GM23338 (cell line): ENCODE results near the gene SVBP. TPM values are rescaled to one million over a fixed set of nuclear protein-coding genes. Genes with fewer than 3 reads are reported as not detected.

Source experiments
- ATAC-seq: fragments of 200-7000 bp; cut with Tn5 transposase; 3 replicates; pipeline ENCODE4 v1.9.1; 2020
- DNase-seq: peaks from one replicate; pipeline ENCODE4 v3.0.0-alpha.2; 2015; ENCODE audit warnings: low spot score
- H2AFZ ChIP-seq: fragments of 200-600 bp; sonication (generic); 2 replicates; pipeline ENCODE4 v1.8.0; 2016; ENCODE audit warnings: antibody characterized with exemption, mild to moderate bottlenecking, moderate library complexity
- H3F3A ChIP-seq: fragments of 200-600 bp; sonication (generic); replicated peaks from 2 replicates; pipeline ENCODE4 v1.8.0; 2017; ENCODE audit warnings: antibody characterized with exemption, mixed run types, low read depth
- H3K27ac ChIP-seq: fragments of 200-600 bp; sonication (generic); 2 replicates; pipeline ENCODE4 v1.6.1; 2016; ENCODE audit warnings: low read depth
- H3K27me3 ChIP-seq: fragments of 200-600 bp; sonication (generic); 2 replicates; pipeline ENCODE4 v1.8.0; 2016; ENCODE audit warnings: mild to moderate bottlenecking, mixed run types, moderate library complexity; ENCODE audit not compliant: insufficient read depth
- H3K36me3 ChIP-seq: fragments of 200-600 bp; sonication (generic); 2 replicates; pipeline ENCODE4 v1.8.0; 2016; ENCODE audit warnings: mild to moderate bottlenecking; ENCODE audit not compliant: insufficient read depth
- H3K4me1 ChIP-seq: fragments of 200-600 bp; sonication (generic); 2 replicates; pipeline ENCODE4 v1.8.0; 2016; ENCODE audit warnings: mild to moderate bottlenecking, moderate library complexity; ENCODE audit not compliant: insufficient read depth
- H3K4me2 ChIP-seq: fragments of 200-600 bp; sonication (generic); 2 replicates; pipeline ENCODE4 v1.7.1; 2017; ENCODE audit warnings: mixed run types
- H3K4me3 ChIP-seq: fragments of 200-600 bp; sonication (generic); 2 replicates; pipeline ENCODE4 v1.6.1; 2016; ENCODE audit warnings: mixed run types
- H3K79me2 ChIP-seq: fragments of 200-600 bp; sonication (generic); replicated peaks from 2 replicates; pipeline ENCODE4 v1.8.0; 2017; ENCODE audit warnings: mild to moderate bottlenecking; ENCODE audit not compliant: insufficient read depth
- H3K9me2 ChIP-seq: fragments of 200-600 bp; sonication (generic); 2 replicates; pipeline ENCODE4 v1.8.0; 2017; ENCODE audit not compliant: insufficient read depth
- H4K20me1 ChIP-seq: fragments of 200-600 bp; sonication (generic); replicated peaks from 2 replicates; pipeline ENCODE4 v1.8.0; 2017; ENCODE audit warnings: mild to moderate bottlenecking; ENCODE audit not compliant: insufficient read depth
- H3K27ac Mint-ChIP-seq: 2 replicates; pipeline ENCODE4 v1.8.0; 2020; ENCODE audit warnings: inconsistent platforms, mild to moderate bottlenecking, moderate library complexity, mixed read lengths
- H3K27me3 Mint-ChIP-seq: 3 replicates; pipeline ENCODE4 v1.8.0; 2022; ENCODE audit warnings: low read depth, mild to moderate bottlenecking, moderate library complexity, mixed read lengths, inconsistent platforms; ENCODE audit not compliant: insufficient read depth, poor library complexity
- H3K36me3 Mint-ChIP-seq: 3 replicates; pipeline ENCODE4 v1.8.0; 2021; ENCODE audit warnings: low read depth, mild to moderate bottlenecking, inconsistent platforms, moderate library complexity, mixed read lengths
- H3K4me1 Mint-ChIP-seq: 3 replicates; pipeline ENCODE4 v1.8.0; 2020; ENCODE audit warnings: mild to moderate bottlenecking, inconsistent platforms, mixed read lengths
- H3K4me3 Mint-ChIP-seq: 3 replicates; pipeline ENCODE4 v1.8.0; 2021; ENCODE audit warnings: moderate library complexity, mild to moderate bottlenecking, inconsistent platforms, mixed read lengths
- H3K9me3 Mint-ChIP-seq: 3 replicates; pipeline ENCODE4 v1.8.0; 2020; ENCODE audit warnings: moderate library complexity, mild to moderate bottlenecking, inconsistent platforms, mixed read lengths
- CREB1 ChIP-seq: fragments of 250-450 bp; sonication (Bioruptor Pico); IDR thresholded peaks from 2 replicates; pipeline ENCODE4 v1.5.0; 2020; ENCODE audit warnings: low read depth, mild to moderate bottlenecking, moderate library complexity
- CTCF ChIP-seq, 2 experiments: fragments of 200-600 bp in 1 of 2; sonication (generic) in 1 of 2; conservative IDR thresholded peaks; 2 replicates each; pipeline versions ENCODE4 v1.5.1 to v1.6.1; 2016 to 2017; ENCODE audit warnings: antibody characterized with exemption in 2 of 2, low read depth in 2 of 2, mild to moderate bottlenecking in 2 of 2, moderate library complexity in 1 of 2
- EZH2 ChIP-seq: fragments of 200-600 bp; sonication (generic); IDR thresholded peaks from one replicate; pipeline ENCODE4 v1.8.0; 2017; ENCODE audit warnings: antibody characterized with exemption, mild to moderate bottlenecking, low read depth; ENCODE audit not compliant: unreplicated experiment
- polyA plus RNA-seq: library from polyadenylated mRNA; unstranded; fragments of >200 nt; fragmentation: Nextera tagmentation; extraction: Ambion mirVana; gene quantifications from 2 replicates; pipeline ENCODE4 v1.2.1, GENCODE V29; 2016
- total RNA-seq: library from RNA; depleted of rRNA; stranded (reverse); fragments of >200 nt; shearing (Covaris generic); gene quantifications from 2 replicates; pipeline ENCODE4 v1.2.3, GENCODE V29; 2014
- TF ChIP-seq, protein P1 (sequence below): fragments of 250-450 bp; sonication (Bioruptor Pico); IDR thresholded peaks from 2 replicates; pipeline ENCODE4 v1.5.0; 2020; ENCODE audit warnings: mild to moderate bottlenecking, moderate library complexity
- TF ChIP-seq, protein P2 (sequence below): IDR thresholded peaks from one replicate; pipeline ENCODE4 v1.6.1; 2018; ENCODE audit warnings: antibody characterized with exemption; ENCODE audit not compliant: unreplicated experiment

Gene SVBP
- total and polyA plus RNA-seq, 2 experiments from 2014 or later: 22.1 to 82.1 TPM

DNA sequence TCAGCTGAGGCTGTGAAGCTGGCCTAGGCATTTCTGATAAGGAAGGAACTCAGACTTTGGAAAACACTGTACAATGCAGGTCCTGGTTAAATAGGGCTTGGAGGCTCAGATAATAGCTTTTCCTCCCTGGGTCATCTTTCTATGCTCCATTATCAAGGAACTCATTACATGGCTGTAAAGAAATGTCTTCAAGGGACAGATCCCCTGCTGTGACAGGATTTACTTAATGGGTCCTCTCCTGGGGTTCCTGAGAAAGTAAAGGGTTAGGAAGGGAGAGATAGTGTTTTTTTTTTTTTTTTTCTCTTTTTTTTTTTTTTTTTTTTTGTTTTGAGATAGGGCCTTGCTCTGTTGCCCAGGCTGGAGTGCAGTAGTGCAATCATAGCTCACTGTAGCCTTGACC lies 14.1 kb upstream of the SVBP start:
- no peaks in the 10 kb centered on the region for H3K4me1 ChIP-seq
- no peak overlapping the region for H3K4me3 Mint-ChIP-seq
- H3K27me3 Mint-ChIP-seq: peaks cover 14% of the 10 kb centered on the region
- no peaks in the 10 kb centered on the region for H3K4me1 Mint-ChIP-seq
- H3F3A ChIP-seq: no peaks in the 10 kb centered on the region
- H3K36me3 Mint-ChIP-seq: no peaks in the 10 kb centered on the region
- H3K4me3 ChIP-seq: no peak overlapping the region
- H3K27me3 ChIP-seq: no peaks in the 10 kb centered on the region
- no peaks in the 10 kb centered on the region for H3K9me3 Mint-ChIP-seq
- no peak for TF ChIP-seq EZH2
- ATAC-seq (no peak), DNase-seq (no peak)
- H3K36me3 ChIP-seq: no peaks in the 10 kb centered on the region
- H3K9me2 ChIP-seq: no peaks in the 10 kb centered on the region
- H3K79me2 ChIP-seq: no peaks in the 10 kb centered on the region
- H2AFZ ChIP-seq: no peak overlapping the region
- H3K4me2 ChIP-seq: no peak overlapping the region
- H3K27ac Mint-ChIP-seq: no peak overlapping the region
- H3K27ac ChIP-seq: no peak overlapping the region
- H4K20me1 ChIP-seq: no peaks in the 10 kb centered on the region; the same call in 1 of the 2 replicates

DNA sequence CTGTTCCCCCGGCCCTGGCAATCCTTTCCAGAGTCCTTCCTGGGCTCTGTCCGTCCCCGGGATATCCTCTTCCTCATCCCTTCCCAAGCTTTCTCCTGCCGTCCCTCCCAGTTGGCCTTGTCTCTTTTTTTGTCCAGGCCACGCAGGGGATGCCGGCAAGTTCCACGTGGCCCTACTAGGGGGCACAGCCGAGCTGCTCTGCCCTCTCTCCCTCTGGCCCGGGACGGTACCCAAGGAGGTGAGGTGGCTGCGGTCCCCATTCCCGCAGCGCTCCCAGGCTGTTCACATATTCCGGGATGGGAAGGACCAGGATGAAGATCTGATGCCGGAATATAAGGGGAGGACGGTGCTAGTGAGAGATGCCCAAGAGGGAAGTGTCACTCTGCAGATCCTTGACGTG lies 13.4 kb upstream of the SVBP start:
- ATAC-seq (peak; percentile 83), DNase-seq (peak; percentile 54)
- H2AFZ ChIP-seq: no peak overlapping the region
- no peaks in the 10 kb centered on the region for H3K4me1 ChIP-seq
- no peaks in the 10 kb centered on the region for H3K27me3 ChIP-seq
- no peaks in the 10 kb centered on the region for H3K9me3 Mint-ChIP-seq
- TF ChIP-seq CTCF (conservative IDR thresholded peaks at IDR 0.05; ENCODE audit: low read depth in 2 of 2): peak; percentile 39 to 56; a peak in 3 of 4 replicates
- TF ChIP-seq, protein P1, sequence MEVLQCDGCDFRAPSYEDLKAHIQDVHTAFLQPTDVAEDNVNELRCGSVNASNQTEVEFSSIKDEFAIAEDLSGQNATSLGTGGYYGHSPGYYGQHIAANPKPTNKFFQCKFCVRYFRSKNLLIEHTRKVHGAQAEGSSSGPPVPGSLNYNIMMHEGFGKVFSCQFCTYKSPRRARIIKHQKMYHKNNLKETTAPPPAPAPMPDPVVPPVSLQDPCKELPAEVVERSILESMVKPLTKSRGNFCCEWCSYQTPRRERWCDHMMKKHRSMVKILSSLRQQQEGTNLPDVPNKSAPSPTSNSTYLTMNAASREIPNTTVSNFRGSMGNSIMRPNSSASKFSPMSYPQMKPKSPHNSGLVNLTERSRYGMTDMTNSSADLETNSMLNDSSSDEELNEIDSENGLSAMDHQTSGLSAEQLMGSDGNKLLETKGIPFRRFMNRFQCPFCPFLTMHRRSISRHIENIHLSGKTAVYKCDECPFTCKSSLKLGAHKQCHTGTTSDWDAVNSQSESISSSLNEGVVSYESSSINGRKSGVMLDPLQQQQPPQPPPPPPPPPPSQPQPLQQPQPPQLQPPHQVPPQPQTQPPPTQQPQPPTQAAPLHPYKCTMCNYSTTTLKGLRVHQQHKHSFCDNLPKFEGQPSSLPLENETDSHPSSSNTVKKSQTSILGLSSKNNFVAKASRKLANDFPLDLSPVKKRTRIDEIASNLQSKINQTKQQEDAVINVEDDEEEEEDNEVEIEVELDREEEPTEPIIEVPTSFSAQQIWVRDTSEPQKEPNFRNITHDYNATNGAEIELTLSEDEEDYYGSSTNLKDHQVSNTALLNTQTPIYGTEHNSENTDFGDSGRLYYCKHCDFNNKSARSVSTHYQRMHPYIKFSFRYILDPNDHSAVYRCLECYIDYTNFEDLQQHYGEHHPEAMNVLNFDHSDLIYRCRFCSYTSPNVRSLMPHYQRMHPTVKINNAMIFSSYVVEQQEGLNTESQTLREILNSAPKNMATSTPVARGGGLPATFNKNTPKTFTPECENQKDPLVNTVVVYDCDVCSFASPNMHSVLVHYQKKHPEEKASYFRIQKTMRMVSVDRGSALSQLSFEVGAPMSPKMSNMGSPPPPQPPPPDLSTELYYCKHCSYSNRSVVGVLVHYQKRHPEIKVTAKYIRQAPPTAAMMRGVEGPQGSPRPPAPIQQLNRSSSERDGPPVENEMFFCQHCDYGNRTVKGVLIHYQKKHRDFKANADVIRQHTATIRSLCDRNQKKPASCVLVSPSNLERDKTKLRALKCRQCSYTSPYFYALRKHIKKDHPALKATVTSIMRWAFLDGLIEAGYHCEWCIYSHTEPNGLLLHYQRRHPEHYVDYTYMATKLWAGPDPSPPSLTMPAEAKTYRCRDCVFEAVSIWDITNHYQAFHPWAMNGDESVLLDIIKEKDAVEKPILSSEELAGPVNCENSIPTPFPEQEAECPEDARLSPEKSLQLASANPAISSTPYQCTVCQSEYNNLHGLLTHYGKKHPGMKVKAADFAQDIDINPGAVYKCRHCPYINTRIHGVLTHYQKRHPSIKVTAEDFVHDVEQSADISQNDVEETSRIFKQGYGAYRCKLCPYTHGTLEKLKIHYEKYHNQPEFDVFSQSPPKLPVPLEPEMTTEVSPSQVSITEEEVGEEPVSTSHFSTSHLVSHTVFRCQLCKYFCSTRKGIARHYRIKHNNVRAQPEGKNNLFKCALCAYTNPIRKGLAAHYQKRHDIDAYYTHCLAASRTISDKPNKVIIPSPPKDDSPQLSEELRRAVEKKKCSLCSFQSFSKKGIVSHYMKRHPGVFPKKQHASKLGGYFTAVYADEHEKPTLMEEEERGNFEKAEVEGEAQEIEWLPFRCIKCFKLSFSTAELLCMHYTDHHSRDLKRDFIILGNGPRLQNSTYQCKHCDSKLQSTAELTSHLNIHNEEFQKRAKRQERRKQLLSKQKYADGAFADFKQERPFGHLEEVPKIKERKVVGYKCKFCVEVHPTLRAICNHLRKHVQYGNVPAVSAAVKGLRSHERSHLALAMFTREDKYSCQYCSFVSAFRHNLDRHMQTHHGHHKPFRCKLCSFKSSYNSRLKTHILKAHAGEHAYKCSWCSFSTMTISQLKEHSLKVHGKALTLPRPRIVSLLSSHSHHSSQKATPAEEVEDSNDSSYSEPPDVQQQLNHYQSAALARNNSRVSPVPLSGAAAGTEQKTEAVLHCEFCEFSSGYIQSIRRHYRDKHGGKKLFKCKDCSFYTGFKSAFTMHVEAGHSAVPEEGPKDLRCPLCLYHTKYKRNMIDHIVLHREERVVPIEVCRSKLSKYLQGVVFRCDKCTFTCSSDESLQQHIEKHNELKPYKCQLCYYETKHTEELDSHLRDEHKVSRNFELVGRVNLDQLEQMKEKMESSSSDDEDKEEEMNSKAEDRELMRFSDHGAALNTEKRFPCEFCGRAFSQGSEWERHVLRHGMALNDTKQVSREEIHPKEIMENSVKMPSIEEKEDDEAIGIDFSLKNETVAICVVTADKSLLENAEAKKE (CRISPR knock-in tag): no peak
- TF ChIP-seq, protein P2, sequence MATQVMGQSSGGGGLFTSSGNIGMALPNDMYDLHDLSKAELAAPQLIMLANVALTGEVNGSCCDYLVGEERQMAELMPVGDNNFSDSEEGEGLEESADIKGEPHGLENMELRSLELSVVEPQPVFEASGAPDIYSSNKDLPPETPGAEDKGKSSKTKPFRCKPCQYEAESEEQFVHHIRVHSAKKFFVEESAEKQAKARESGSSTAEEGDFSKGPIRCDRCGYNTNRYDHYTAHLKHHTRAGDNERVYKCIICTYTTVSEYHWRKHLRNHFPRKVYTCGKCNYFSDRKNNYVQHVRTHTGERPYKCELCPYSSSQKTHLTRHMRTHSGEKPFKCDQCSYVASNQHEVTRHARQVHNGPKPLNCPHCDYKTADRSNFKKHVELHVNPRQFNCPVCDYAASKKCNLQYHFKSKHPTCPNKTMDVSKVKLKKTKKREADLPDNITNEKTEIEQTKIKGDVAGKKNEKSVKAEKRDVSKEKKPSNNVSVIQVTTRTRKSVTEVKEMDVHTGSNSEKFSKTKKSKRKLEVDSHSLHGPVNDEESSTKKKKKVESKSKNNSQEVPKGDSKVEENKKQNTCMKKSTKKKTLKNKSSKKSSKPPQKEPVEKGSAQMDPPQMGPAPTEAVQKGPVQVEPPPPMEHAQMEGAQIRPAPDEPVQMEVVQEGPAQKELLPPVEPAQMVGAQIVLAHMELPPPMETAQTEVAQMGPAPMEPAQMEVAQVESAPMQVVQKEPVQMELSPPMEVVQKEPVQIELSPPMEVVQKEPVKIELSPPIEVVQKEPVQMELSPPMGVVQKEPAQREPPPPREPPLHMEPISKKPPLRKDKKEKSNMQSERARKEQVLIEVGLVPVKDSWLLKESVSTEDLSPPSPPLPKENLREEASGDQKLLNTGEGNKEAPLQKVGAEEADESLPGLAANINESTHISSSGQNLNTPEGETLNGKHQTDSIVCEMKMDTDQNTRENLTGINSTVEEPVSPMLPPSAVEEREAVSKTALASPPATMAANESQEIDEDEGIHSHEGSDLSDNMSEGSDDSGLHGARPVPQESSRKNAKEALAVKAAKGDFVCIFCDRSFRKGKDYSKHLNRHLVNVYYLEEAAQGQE: no peak
- TF ChIP-seq CREB1: no peak
- H3K4me1 Mint-ChIP-seq: no peaks in the 10 kb centered on the region; the same call in 2 of the 3 replicates
- H3K9me2 ChIP-seq: no peaks in the 10 kb centered on the region
- no peak overlapping the region for H3K27ac Mint-ChIP-seq
- no peaks in the 10 kb centered on the region for H3K79me2 ChIP-seq
- H4K20me1 ChIP-seq: no peaks in the 10 kb centered on the region; the same call in 1 of the 2 replicates
- no peak overlapping the region for H3K4me2 ChIP-seq
- no peaks in the 10 kb centered on the region for H3K36me3 ChIP-seq
- H3K27ac ChIP-seq: no peak overlapping the region
- H3K4me3 Mint-ChIP-seq: no peak overlapping the region
- H3K27me3 Mint-ChIP-seq: peaks cover 12% of the 10 kb centered on the region
- no peaks in the 10 kb centered on the region for H3F3A ChIP-seq
- H3K4me3 ChIP-seq: no peak overlapping the region
- H3K36me3 Mint-ChIP-seq: no peaks in the 10 kb centered on the region
